ENCODE data around the gene OGA. TPM values are rescaled to one million over a fixed set of nuclear protein-coding genes. Genes with fewer than 3 reads are reported as not detected.

Gene OGA
- total RNA-seq, 1 experiment from 2014 or later: 96.1 TPM

GRCh38 chr10:101781984-101782810 lies 36.0 kb downstream of the OGA start:
- H3K27me3 Mint-ChIP-seq (ENCODE audit: insufficient read depth, unreplicated experiment): no peaks in the 10 kb centered on the region

GRCh38 chr10:101781655-101781983 lies 36.6 kb downstream of the OGA start:
- BruUV-seq (replicated peaks): no TSS peak
- H3K27me3 Mint-ChIP-seq (ENCODE audit: insufficient read depth, unreplicated experiment): no peaks in the 10 kb centered on the region
- POLR2A ChIA-PET: interaction anchor here (0.7 to 6.2 kb wide), 5 partner anchors 15 to 293 kb away, joined by 3 to 58 read pairs (median 4); partner anchors contain the start of gene OGA
- peak overlapping the region; percentile 70 for H3K27ac Mint-ChIP-seq (ENCODE audit: low read depth, unreplicated experiment)
- H3K9me3 Mint-ChIP-seq (ENCODE audit: unreplicated experiment): no peaks in the 10 kb centered on the region
- CTCF ChIA-PET: interaction anchor here (0.6 to 5.5 kb wide), 49 partner anchors 8 to 1583 kb away, joined by 3 to 47 read pairs (median 4); partner anchors contain the start of gene POLL
- H3K4me1 Mint-ChIP-seq (ENCODE audit: insufficient read depth, unreplicated experiment): peaks cover 28% of the 10 kb centered on the region
- no peak for DNase-seq (ENCODE audit: unreplicated experiment)
- peaks cover 50% of the 10 kb centered on the region for H3K36me3 Mint-ChIP-seq (ENCODE audit: insufficient read depth, unreplicated experiment)
- peak overlapping the region; percentile 100 for H3K4me3 Mint-ChIP-seq (ENCODE audit: unreplicated experiment)
- intact Hi-C loops (cut with micrococcal nuclease): loop anchor here (1.0 to 5.0 kb wide), 5 partner anchors 179 to 619 kb away; no protein-coding TSS in a partner anchor
- TF ChIP-seq CTCF (IDR thresholded peaks at IDR 0.05; ENCODE audit: unreplicated experiment): no peak

More at GRCh38 chr10:101781984-101782810, 36.0 kb downstream of the OGA start:
- DNase-seq (ENCODE audit: unreplicated experiment): peak; percentile 4
- Mint-ChIP-seq H3K4me3 (ENCODE audit: unreplicated experiment) (peak overlapping the region; percentile 100), H3K9me3 (ENCODE audit: unreplicated experiment) (no peaks in the 10 kb centered on the region), H3K4me1 (ENCODE audit: insufficient read depth, unreplicated experiment) (peaks cover 28% of the 10 kb centered on the region), H3K27ac (ENCODE audit: low read depth, unreplicated experiment) (peak overlapping the region; percentile 98), H3K36me3 (ENCODE audit: insufficient read depth, unreplicated experiment) (peaks cover 56% of the 10 kb centered on the region)
- intact Hi-C loops (cut with micrococcal nuclease): loop anchor here (1.0 to 5.0 kb wide), 5 partner anchors 180 to 620 kb away; no protein-coding TSS in a partner anchor
- CTCF ChIA-PET: interaction anchor here (0.6 to 5.5 kb wide), 18 partner anchors 10 to 686 kb away, joined by 3 to 47 read pairs (median 5); partner anchors contain the start of gene POLL
- TF ChIP-seq CTCF (IDR thresholded peaks at IDR 0.05; ENCODE audit: unreplicated experiment): no peak
- POLR2A ChIA-PET: interaction anchor here (0.7 to 6.2 kb wide), 4 partner anchors 14 to 739 kb away, joined by 3 to 58 read pairs (median 30); partner anchors contain the start of gene OGA
- no TSS peak for BruUV-seq (replicated peaks)

GRCh38 chr10:101780818-101781654 lies 37.2 kb downstream of the OGA start:
- H3K9me3 Mint-ChIP-seq (ENCODE audit: unreplicated experiment): no peaks in the 10 kb centered on the region
- no peaks in the 10 kb centered on the region for H3K27me3 Mint-ChIP-seq (ENCODE audit: insufficient read depth, unreplicated experiment)
- peak; percentile 71 for DNase-seq (ENCODE audit: unreplicated experiment)
- intact Hi-C loops (cut with micrococcal nuclease): loop anchor here (1.0 to 5.0 kb wide), 5 partner anchors 179 to 619 kb away; no protein-coding TSS in a partner anchor
- H3K4me1 Mint-ChIP-seq (ENCODE audit: insufficient read depth, unreplicated experiment): peaks cover 28% of the 10 kb centered on the region
- peak overlapping the region; percentile 33 for H3K4me3 Mint-ChIP-seq (ENCODE audit: unreplicated experiment)
- TF ChIP-seq CTCF (IDR thresholded peaks at IDR 0.05; ENCODE audit: unreplicated experiment): peak; percentile 97
- no TSS peak for BruUV-seq (replicated peaks)
- ChIA-PET POLR2A (interaction anchor here (0.6 to 6.2 kb wide), 7 partner anchors 15 to 738 kb away, joined by 3 to 58 read pairs (median 4); partner anchors contain the start of gene OGA), CTCF (interaction anchor here (0.5 to 5.5 kb wide), 58 partner anchors 9 to 1800 kb away, joined by 3 to 47 read pairs (median 4); partner anchors contain the start of genes OGA and POLL)
- no peak overlapping the region for H3K27ac Mint-ChIP-seq (ENCODE audit: low read depth, unreplicated experiment)
- H3K36me3 Mint-ChIP-seq (ENCODE audit: insufficient read depth, unreplicated experiment): peaks cover 45% of the 10 kb centered on the region

All from MCF 10A (cell line).